B cell (primary cell): ENCODE measurements around the gene KMT2A. TPM values are rescaled to one million over a fixed set of nuclear protein-coding genes. Genes with fewer than 3 reads are reported as not detected.

ENCODE experiments used
- ATAC-seq: fragments of 200-7000 bp; cut with Tn5 transposase; one replicate; pipeline ENCODE4 v1.10.0; 2021; ENCODE audit warnings: low read depth, mild to moderate bottlenecking, moderate number of reproducible peaks, moderate library complexity
- CTCF ChIA-PET: fragments of 350-600 bp; sonication (Branson Sonifier 250); formaldehyde crosslinking; loops from one replicate; lab custom pipeline; 2021; ENCODE audit warnings: antibody characterized with exemption, inconsistent platforms; lab: Charles Lee
- POLR2A ChIA-PET: fragments of 350-600 bp; sonication (Branson Sonifier 250); formaldehyde crosslinking; loops from one replicate; lab custom pipeline; 2021; ENCODE audit warnings: antibody characterized with exemption; lab: Charles Lee
- DNase-seq: peaks from one replicate; pipeline ENCODE4 v3.0.0; 2013
- H2AFZ ChIP-seq: 2 replicates; pipeline ENCODE4 v1.6.1; 2012; ENCODE audit warnings: mild to moderate bottlenecking, low read depth, low read length; ENCODE audit not compliant: insufficient read depth, poor library complexity, severe bottlenecking
- H3K27ac ChIP-seq, 2 donors: 1 replicate in 1 of 2; 2 replicates in 1 of 2; pipeline ENCODE4 v1.5.1; 2012 to 2013; ENCODE audit warnings: low read length in 2 of 2, mild to moderate bottlenecking in 2 of 2, moderate library complexity in 1 of 2
- H3K27me3 ChIP-seq, 4 experiments: fragments of 200-600 bp in 1 of 4; sonication (generic) in 1 of 4; replicated peaks in 1 of 4; 1 replicate in 2 of 4; 2 replicates in 2 of 4; pipeline versions ENCODE4 v1.6.1 to v1.7.0; 2013 to 2016; ENCODE audit warnings: low read length in 3 of 4, mild to moderate bottlenecking in 2 of 4, mixed read lengths in 1 of 4, moderate library complexity in 1 of 4; ENCODE audit not compliant: insufficient read depth in 4 of 4, control insufficient read depth in 3 of 4; ENCODE audit errors: control extremely low read depth in 1 of 4
- H3K36me3 ChIP-seq, 2 experiments: replicated peaks in 1 of 2; 1 replicate in 1 of 2; 2 replicates in 1 of 2; pipeline versions ENCODE4 v1.6.1 to v1.7.1; 2013; ENCODE audit warnings: low read length in 1 of 2; ENCODE audit not compliant: insufficient read depth in 2 of 2, control insufficient read depth in 1 of 2; ENCODE audit errors: control extremely low read depth in 1 of 2, extremely low read depth in 1 of 2
- H3K4me1 ChIP-seq, 2 donors: fragments of 200-600 bp in 1 of 2; sonication (generic) in 1 of 2; 1 replicate in 1 of 2; 2 replicates in 1 of 2; pipeline versions ENCODE4 v1.5.1 to v1.6.1; 2013 to 2017; ENCODE audit warnings: low read length in 2 of 2; ENCODE audit not compliant: control insufficient read depth in 2 of 2, insufficient read depth in 2 of 2
- H3K4me2 ChIP-seq: replicated peaks from 2 replicates; pipeline ENCODE3; 2012; ENCODE audit warnings: mild to moderate bottlenecking, low read depth, low read length; ENCODE audit not compliant: poor library complexity, severe bottlenecking
- H3K4me3 ChIP-seq, 5 experiments: fragments of 200-600 bp in 1 of 5; sonication (generic) in 1 of 5; 1 replicate in 3 of 5; 2 replicates in 2 of 5; pipeline versions ENCODE4 v1.5.1 to v1.7.0; 2011 to 2016; ENCODE audit warnings: low read length in 4 of 5, mild to moderate bottlenecking in 4 of 5, low read depth in 2 of 5, control low read depth in 1 of 5, moderate library complexity in 1 of 5; ENCODE audit not compliant: insufficient read depth in 1 of 5; ENCODE audit errors: control extremely low read depth in 1 of 5, extremely low read depth in 1 of 5
- H3K79me2 ChIP-seq: fragments of 200-600 bp; sonication (generic); one replicate; pipeline ENCODE4 v1.6.0; 2016; ENCODE audit warnings: low read length; ENCODE audit not compliant: control insufficient read depth, insufficient read depth
- H3K9ac ChIP-seq: fragments of 200-600 bp; sonication (generic); 2 replicates; pipeline ENCODE4 v1.6.1; 2017; ENCODE audit warnings: mild to moderate bottlenecking, low read length, moderate library complexity
- H3K9me3 ChIP-seq, 3 donors: one replicate each; pipeline versions ENCODE4 v1.6.1 to v1.7.1; 2013; ENCODE audit warnings: low read length in 2 of 3; ENCODE audit not compliant: control insufficient read depth in 2 of 3, insufficient read depth in 1 of 3; ENCODE audit errors: control extremely low read depth in 1 of 3
- H4K20me1 ChIP-seq: 2 replicates; pipeline ENCODE4 v1.6.0; 2012; ENCODE audit warnings: mild to moderate bottlenecking, low read length; ENCODE audit not compliant: insufficient read depth, control insufficient read depth, poor library complexity, severe bottlenecking
- H3K27ac Mint-ChIP-seq: one replicate; pipeline ENCODE4 v1.8.0; 2021; ENCODE audit warnings: mixed read lengths
- H3K27me3 Mint-ChIP-seq: one replicate; pipeline ENCODE4 v1.8.0; 2021; ENCODE audit warnings: mixed read lengths
- H3K4me1 Mint-ChIP-seq: one replicate; pipeline ENCODE4 v1.8.0; 2021; ENCODE audit warnings: mixed read lengths
- H3K4me3 Mint-ChIP-seq: one replicate; pipeline ENCODE4 v1.8.0; 2021; ENCODE audit warnings: mixed read lengths
- H3K9me3 Mint-ChIP-seq: one replicate; pipeline ENCODE4 v1.8.0; 2022; ENCODE audit warnings: mixed read lengths; ENCODE audit not compliant: insufficient read depth
- EZH2 ChIP-seq: IDR thresholded peaks from 2 replicates; pipeline ENCODE4 v1.6.1; 2012; ENCODE audit warnings: borderline replicate concordance, low read depth, mild to moderate bottlenecking, moderate library complexity, low read length; ENCODE audit not compliant: insufficient read depth, poor library complexity, severe bottlenecking
- WGBS: methylation state at CpG from one replicate; pipeline ENCODE4 v1.1.5; 2013; ENCODE audit warnings: missing lambda C conversion rate; ENCODE audit not compliant: insufficient coverage; 5-methylcytosine and 5-hydroxymethylcytosine counted together
- intact Hi-C: fragments of 100-400 bp; cut with micrococcal nuclease; formaldehyde crosslinking; loops from one replicate; pipeline ENCODE4 v1.10.0; 2022
- polyA plus RNA-seq: library from polyadenylated mRNA; depleted of rRNA; stranded (reverse); fragments of >200 nt; gene quantifications from 2 replicates; pipeline ENCODE4 v1.2.3, GENCODE V29; 2012
- total RNA-seq, 2 donors: library from RNA; stranded (reverse); fragments of 120-200 nt in 1 of 2; gene quantifications; 1 replicate in 1 of 2; 2 replicates in 1 of 2; pipeline versions ENCODE4 v1.2.3 to v1.2.4, GENCODE V29; 2013 to 2022
- TF ChIP-seq, protein P1 (sequence below): fragments of 200-600 bp; IDR thresholded peaks from one replicate; pipeline ENCODE4 v1.8.0; 2022; ENCODE audit warnings: antibody characterized with exemption, mild to moderate bottlenecking

Gene KMT2A
- total and polyA plus RNA-seq, 2 donors (not counting 1 experiment from before 2014, with no cell fraction given): 32.1 to 175 TPM

DNA sequence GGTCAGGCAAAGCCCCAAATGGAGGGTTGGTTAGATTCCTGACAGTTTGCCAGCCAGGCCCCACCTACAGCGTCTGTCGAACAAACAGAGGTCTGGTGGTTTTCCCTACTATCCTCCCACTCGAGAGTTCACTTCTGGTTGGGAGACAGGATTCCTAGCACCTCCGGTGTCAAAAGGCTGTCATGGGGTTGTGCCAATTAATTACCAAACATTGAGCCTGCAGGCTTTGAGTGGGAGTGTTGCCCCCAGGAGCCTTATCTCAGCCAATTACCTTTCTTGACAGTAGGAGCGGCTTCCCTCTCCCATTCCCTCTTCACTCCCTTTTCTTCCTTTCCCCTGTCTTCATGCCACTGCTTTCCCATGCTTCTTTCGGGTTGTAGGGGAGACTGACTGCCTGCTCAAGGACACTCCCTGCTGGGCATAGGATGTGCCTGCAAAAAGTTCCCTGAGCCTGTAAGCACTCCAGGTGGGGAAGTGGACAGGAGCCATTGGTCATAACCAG, 86.3 kb downstream of the KMT2A start:
- ChIA-PET POLR2A (interaction anchor here (0.6 kb wide), 1 partner anchor 48 kb away, joined by 3 read pairs; no protein-coding TSS in a partner anchor), CTCF (no interaction called here)
- H3K27me3 ChIP-seq: no peaks in the 10 kb centered on the region
- no peak overlapping the region for H3K4me3 ChIP-seq
- H3K4me1 ChIP-seq: no peaks in the 10 kb centered on the region
- ATAC-seq (no peak), DNase-seq (no peak)
- Mint-ChIP-seq H3K4me1 (peaks cover 13% of the 10 kb centered on the region), H3K4me3 (no peak overlapping the region), H3K9me3 (no peaks in the 10 kb centered on the region), H3K27ac (peak overlapping the region; percentile 65), H3K27me3 (no peaks in the 10 kb centered on the region)
- no peaks in the 10 kb centered on the region for H3K79me2 ChIP-seq
- no peak overlapping the region for H3K27ac ChIP-seq
- intact Hi-C loops: no loop called here
- H3K4me2 ChIP-seq: no peak overlapping the region
- no peak overlapping the region for H2AFZ ChIP-seq
- no peak overlapping the region for H3K9ac ChIP-seq
- 89% methylated on average over 4 of the region's 6 CpGs for WGBS
- H3K36me3 ChIP-seq: peaks cover 4 to 52% of the 10 kb centered on the region in 2 experiments
- no peak for TF ChIP-seq EZH2
- TF ChIP-seq, protein P1, sequence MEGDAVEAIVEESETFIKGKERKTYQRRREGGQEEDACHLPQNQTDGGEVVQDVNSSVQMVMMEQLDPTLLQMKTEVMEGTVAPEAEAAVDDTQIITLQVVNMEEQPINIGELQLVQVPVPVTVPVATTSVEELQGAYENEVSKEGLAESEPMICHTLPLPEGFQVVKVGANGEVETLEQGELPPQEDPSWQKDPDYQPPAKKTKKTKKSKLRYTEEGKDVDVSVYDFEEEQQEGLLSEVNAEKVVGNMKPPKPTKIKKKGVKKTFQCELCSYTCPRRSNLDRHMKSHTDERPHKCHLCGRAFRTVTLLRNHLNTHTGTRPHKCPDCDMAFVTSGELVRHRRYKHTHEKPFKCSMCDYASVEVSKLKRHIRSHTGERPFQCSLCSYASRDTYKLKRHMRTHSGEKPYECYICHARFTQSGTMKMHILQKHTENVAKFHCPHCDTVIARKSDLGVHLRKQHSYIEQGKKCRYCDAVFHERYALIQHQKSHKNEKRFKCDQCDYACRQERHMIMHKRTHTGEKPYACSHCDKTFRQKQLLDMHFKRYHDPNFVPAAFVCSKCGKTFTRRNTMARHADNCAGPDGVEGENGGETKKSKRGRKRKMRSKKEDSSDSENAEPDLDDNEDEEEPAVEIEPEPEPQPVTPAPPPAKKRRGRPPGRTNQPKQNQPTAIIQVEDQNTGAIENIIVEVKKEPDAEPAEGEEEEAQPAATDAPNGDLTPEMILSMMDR: no peak
- H3K9me3 ChIP-seq: no peaks in the 10 kb centered on the region
- no peaks in the 10 kb centered on the region for H4K20me1 ChIP-seq

DNA sequence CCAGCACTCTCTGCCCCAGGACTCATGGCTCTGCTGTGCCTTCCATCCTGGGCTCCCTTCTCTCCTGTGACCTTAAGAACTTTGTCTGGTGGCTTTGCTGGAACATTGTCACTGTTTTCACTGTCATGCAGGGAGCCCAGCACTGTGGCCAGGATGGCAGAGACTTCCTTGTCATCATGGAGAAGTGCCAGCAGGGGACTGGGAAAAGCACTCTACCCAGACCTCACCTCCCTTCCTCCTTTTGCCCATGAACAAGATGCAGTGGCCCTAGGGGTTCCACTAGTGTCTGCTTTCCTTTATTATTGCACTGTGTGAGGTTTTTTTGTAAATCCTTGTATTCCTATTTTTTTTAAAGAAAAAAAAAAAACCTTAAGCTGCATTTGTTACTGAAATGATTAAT, 88.1 kb downstream of the KMT2A start:
- H3K9me3 Mint-ChIP-seq: no peaks in the 10 kb centered on the region
- H2AFZ ChIP-seq: no peak overlapping the region
- H3K79me2 ChIP-seq: no peaks in the 10 kb centered on the region
- no peak overlapping the region for H3K4me2 ChIP-seq
- H3K4me3 Mint-ChIP-seq: no peak overlapping the region
- H3K36me3 ChIP-seq: peaks cover 4 to 45% of the 10 kb centered on the region in 2 experiments
- no peak overlapping the region for H3K4me3 ChIP-seq
- no peaks in the 10 kb centered on the region for H4K20me1 ChIP-seq
- H3K27me3 ChIP-seq: no peaks in the 10 kb centered on the region
- H3K4me1 ChIP-seq: peaks cover 0 to 2% of the 10 kb centered on the region in 2 donors
- H3K9ac ChIP-seq: no peak overlapping the region
- ATAC-seq (no peak), DNase-seq (no peak)
- no peaks in the 10 kb centered on the region for H3K9me3 ChIP-seq
- H3K27ac Mint-ChIP-seq: no peak overlapping the region
- CTCF ChIA-PET: interaction anchor here (0.6 kb wide), 1 partner anchor 27 kb away, joined by 6 read pairs; no protein-coding TSS in a partner anchor
- TF ChIP-seq, protein P1: no peak
- no peak for TF ChIP-seq EZH2
- POLR2A ChIA-PET: no interaction called here
- H3K27me3 Mint-ChIP-seq: no peaks in the 10 kb centered on the region
- intact Hi-C loops: no loop called here
- H3K27ac ChIP-seq: no peak overlapping the region
- H3K4me1 Mint-ChIP-seq: peaks cover 20% of the 10 kb centered on the region
